GM23338 (cell line): Measurements from ENCODE around the gene SYP. TPM values are rescaled to one million over a fixed set of nuclear protein-coding genes. Genes with fewer than 3 reads are reported as not detected.

Experiments used
- ATAC-seq: fragments of 200-7000 bp; cut with Tn5 transposase; 3 replicates; pipeline ENCODE4 v1.9.1; 2020
- DNase-seq: peaks from one replicate; pipeline ENCODE4 v3.0.0-alpha.2; 2015; ENCODE audit warnings: low spot score
- H2AFZ ChIP-seq: fragments of 200-600 bp; sonication (generic); 2 replicates; pipeline ENCODE4 v1.8.0; 2016; ENCODE audit warnings: antibody characterized with exemption, mild to moderate bottlenecking, moderate library complexity
- H3F3A ChIP-seq: fragments of 200-600 bp; sonication (generic); replicated peaks from 2 replicates; pipeline ENCODE4 v1.8.0; 2017; ENCODE audit warnings: antibody characterized with exemption, mixed run types, low read depth
- H3K27ac ChIP-seq: fragments of 200-600 bp; sonication (generic); 2 replicates; pipeline ENCODE4 v1.6.1; 2016; ENCODE audit warnings: low read depth
- H3K27me3 ChIP-seq: fragments of 200-600 bp; sonication (generic); 2 replicates; pipeline ENCODE4 v1.8.0; 2016; ENCODE audit warnings: mild to moderate bottlenecking, mixed run types, moderate library complexity; ENCODE audit not compliant: insufficient read depth
- H3K36me3 ChIP-seq: fragments of 200-600 bp; sonication (generic); 2 replicates; pipeline ENCODE4 v1.8.0; 2016; ENCODE audit warnings: mild to moderate bottlenecking; ENCODE audit not compliant: insufficient read depth
- H3K4me1 ChIP-seq: fragments of 200-600 bp; sonication (generic); 2 replicates; pipeline ENCODE4 v1.8.0; 2016; ENCODE audit warnings: mild to moderate bottlenecking, moderate library complexity; ENCODE audit not compliant: insufficient read depth
- H3K4me2 ChIP-seq: fragments of 200-600 bp; sonication (generic); 2 replicates; pipeline ENCODE4 v1.7.1; 2017; ENCODE audit warnings: mixed run types
- H3K4me3 ChIP-seq: fragments of 200-600 bp; sonication (generic); 2 replicates; pipeline ENCODE4 v1.6.1; 2016; ENCODE audit warnings: mixed run types
- H3K79me2 ChIP-seq: fragments of 200-600 bp; sonication (generic); replicated peaks from 2 replicates; pipeline ENCODE4 v1.8.0; 2017; ENCODE audit warnings: mild to moderate bottlenecking; ENCODE audit not compliant: insufficient read depth
- H3K9me2 ChIP-seq: fragments of 200-600 bp; sonication (generic); 2 replicates; pipeline ENCODE4 v1.8.0; 2017; ENCODE audit not compliant: insufficient read depth
- H4K20me1 ChIP-seq: fragments of 200-600 bp; sonication (generic); replicated peaks from 2 replicates; pipeline ENCODE4 v1.8.0; 2017; ENCODE audit warnings: mild to moderate bottlenecking; ENCODE audit not compliant: insufficient read depth
- H3K27ac Mint-ChIP-seq: 2 replicates; pipeline ENCODE4 v1.8.0; 2020; ENCODE audit warnings: inconsistent platforms, mild to moderate bottlenecking, moderate library complexity, mixed read lengths
- H3K27me3 Mint-ChIP-seq: 3 replicates; pipeline ENCODE4 v1.8.0; 2022; ENCODE audit warnings: low read depth, mild to moderate bottlenecking, moderate library complexity, mixed read lengths, inconsistent platforms; ENCODE audit not compliant: insufficient read depth, poor library complexity
- H3K36me3 Mint-ChIP-seq: 3 replicates; pipeline ENCODE4 v1.8.0; 2021; ENCODE audit warnings: low read depth, mild to moderate bottlenecking, inconsistent platforms, moderate library complexity, mixed read lengths
- H3K4me1 Mint-ChIP-seq: 3 replicates; pipeline ENCODE4 v1.8.0; 2020; ENCODE audit warnings: mild to moderate bottlenecking, inconsistent platforms, mixed read lengths
- H3K4me3 Mint-ChIP-seq: 3 replicates; pipeline ENCODE4 v1.8.0; 2021; ENCODE audit warnings: moderate library complexity, mild to moderate bottlenecking, inconsistent platforms, mixed read lengths
- H3K9me3 Mint-ChIP-seq: 3 replicates; pipeline ENCODE4 v1.8.0; 2020; ENCODE audit warnings: moderate library complexity, mild to moderate bottlenecking, inconsistent platforms, mixed read lengths
- CREB1 ChIP-seq: fragments of 250-450 bp; sonication (Bioruptor Pico); IDR thresholded peaks from 2 replicates; pipeline ENCODE4 v1.5.0; 2020; ENCODE audit warnings: low read depth, mild to moderate bottlenecking, moderate library complexity
- CTCF ChIP-seq, 2 experiments: fragments of 200-600 bp in 1 of 2; sonication (generic) in 1 of 2; conservative IDR thresholded peaks; 2 replicates each; pipeline versions ENCODE4 v1.5.1 to v1.6.1; 2016 to 2017; ENCODE audit warnings: antibody characterized with exemption in 2 of 2, low read depth in 2 of 2, mild to moderate bottlenecking in 2 of 2, moderate library complexity in 1 of 2
- EZH2 ChIP-seq: fragments of 200-600 bp; sonication (generic); IDR thresholded peaks from one replicate; pipeline ENCODE4 v1.8.0; 2017; ENCODE audit warnings: antibody characterized with exemption, mild to moderate bottlenecking, low read depth; ENCODE audit not compliant: unreplicated experiment
- EZH2phosphoT487 ChIP-seq: fragments of 200-600 bp; sonication (generic); IDR thresholded peaks from one replicate; pipeline ENCODE4 v1.8.1; 2018; ENCODE audit warnings: antibody characterized with exemption; ENCODE audit not compliant: unreplicated experiment
- JUNB ChIP-seq: IDR thresholded peaks from one replicate; pipeline ENCODE4 v1.6.1; 2016; ENCODE audit warnings: antibody characterized with exemption; ENCODE audit not compliant: unreplicated experiment
- NANOG ChIP-seq: IDR thresholded peaks from 2 replicates; pipeline ENCODE4 v1.6.1; 2016; ENCODE audit warnings: antibody characterized with exemption, borderline replicate concordance
- POLR2AphosphoS5 ChIP-seq: IDR thresholded peaks from 2 replicates; pipeline ENCODE4 v1.6.1; 2016; ENCODE audit warnings: antibody characterized with exemption, low read depth
- STAT1 ChIP-seq: IDR thresholded peaks from one replicate; pipeline ENCODE4 v1.6.1; 2016; ENCODE audit warnings: antibody characterized with exemption; ENCODE audit not compliant: unreplicated experiment
- ZNF114 ChIP-seq: fragments of 250-450 bp; sonication (Bioruptor Pico); IDR thresholded peaks from 2 replicates; pipeline ENCODE4 v1.5.0; 2020; ENCODE audit warnings: mild to moderate bottlenecking, moderate library complexity
- ZNF331 ChIP-seq: fragments of 250-450 bp; sonication (Bioruptor Pico); IDR thresholded peaks from 2 replicates; pipeline ENCODE4 v1.5.0; 2020; ENCODE audit warnings: low read depth, mild to moderate bottlenecking, moderate library complexity
- polyA plus RNA-seq: library from polyadenylated mRNA; unstranded; fragments of >200 nt; fragmentation: Nextera tagmentation; extraction: Ambion mirVana; gene quantifications from 2 replicates; pipeline ENCODE4 v1.2.1, GENCODE V29; 2016
- total RNA-seq: library from RNA; depleted of rRNA; stranded (reverse); fragments of >200 nt; shearing (Covaris generic); gene quantifications from 2 replicates; pipeline ENCODE4 v1.2.3, GENCODE V29; 2014
- TF ChIP-seq, protein P1 (sequence below): IDR thresholded peaks from 2 replicates; pipeline ENCODE4 v1.6.1; 2016; ENCODE audit warnings: antibody characterized with exemption
- TF ChIP-seq, protein P2 (sequence below): IDR thresholded peaks from one replicate; pipeline ENCODE4 v1.6.1; 2018; ENCODE audit warnings: antibody characterized with exemption; ENCODE audit not compliant: unreplicated experiment
- TF ChIP-seq, protein P3 (sequence below): fragments of 250-450 bp; sonication (Bioruptor Pico); IDR thresholded peaks from 2 replicates; pipeline ENCODE4 v1.5.0; 2020; ENCODE audit warnings: mild to moderate bottlenecking, moderate library complexity

The SYP gene
- total and polyA plus RNA-seq, 2 experiments from 2014 or later, result 3.7 to 9.1 TPM

DNA sequence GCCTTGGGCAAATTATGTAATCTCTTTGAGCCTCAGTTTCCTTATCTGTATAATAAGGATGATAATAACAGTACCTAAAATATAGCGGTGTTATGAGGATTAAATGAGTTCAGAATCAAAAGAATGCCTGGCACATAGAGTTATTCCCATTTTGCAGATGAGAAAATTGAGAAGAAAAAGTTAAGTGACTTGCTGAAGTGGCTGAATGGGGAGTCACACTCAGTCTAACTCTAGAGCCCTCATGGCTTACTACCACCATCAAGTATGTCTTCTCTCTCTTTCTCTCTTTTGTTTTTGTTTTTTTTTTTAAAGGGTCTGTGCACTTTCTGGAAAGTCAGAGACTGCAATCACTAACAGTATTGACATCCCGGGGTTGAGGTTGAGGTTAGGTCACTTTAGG is 32.5 kb upstream of the SYP start:
- peaks cover 6% of the 10 kb centered on the region for H3K27me3 Mint-ChIP-seq
- H3K27ac ChIP-seq, result no peak overlapping the region
- no peaks in the 10 kb centered on the region; the same call in 2 of the 3 replicates for H3K36me3 Mint-ChIP-seq
- TF ChIP-seq POLR2AphosphoS5 (no peak), ZNF331 (CRISPR knock-in tag) (no peak), JUNB (no peak), EZH2 (no peak), STAT1 (no peak), CREB1 (CRISPR knock-in tag) (no peak), EZH2phosphoT487 (no peak), CTCF (conservative IDR thresholded peaks at IDR 0.05; ENCODE audit: low read depth in 2 of 2) (no peak), NANOG (no peak), ZNF114 (CRISPR knock-in tag) (no peak)
- TF ChIP-seq, protein P1, sequence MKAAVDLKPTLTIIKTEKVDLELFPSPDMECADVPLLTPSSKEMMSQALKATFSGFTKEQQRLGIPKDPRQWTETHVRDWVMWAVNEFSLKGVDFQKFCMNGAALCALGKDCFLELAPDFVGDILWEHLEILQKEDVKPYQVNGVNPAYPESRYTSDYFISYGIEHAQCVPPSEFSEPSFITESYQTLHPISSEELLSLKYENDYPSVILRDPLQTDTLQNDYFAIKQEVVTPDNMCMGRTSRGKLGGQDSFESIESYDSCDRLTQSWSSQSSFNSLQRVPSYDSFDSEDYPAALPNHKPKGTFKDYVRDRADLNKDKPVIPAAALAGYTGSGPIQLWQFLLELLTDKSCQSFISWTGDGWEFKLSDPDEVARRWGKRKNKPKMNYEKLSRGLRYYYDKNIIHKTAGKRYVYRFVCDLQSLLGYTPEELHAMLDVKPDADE, result no peak
- TF ChIP-seq, protein P2, sequence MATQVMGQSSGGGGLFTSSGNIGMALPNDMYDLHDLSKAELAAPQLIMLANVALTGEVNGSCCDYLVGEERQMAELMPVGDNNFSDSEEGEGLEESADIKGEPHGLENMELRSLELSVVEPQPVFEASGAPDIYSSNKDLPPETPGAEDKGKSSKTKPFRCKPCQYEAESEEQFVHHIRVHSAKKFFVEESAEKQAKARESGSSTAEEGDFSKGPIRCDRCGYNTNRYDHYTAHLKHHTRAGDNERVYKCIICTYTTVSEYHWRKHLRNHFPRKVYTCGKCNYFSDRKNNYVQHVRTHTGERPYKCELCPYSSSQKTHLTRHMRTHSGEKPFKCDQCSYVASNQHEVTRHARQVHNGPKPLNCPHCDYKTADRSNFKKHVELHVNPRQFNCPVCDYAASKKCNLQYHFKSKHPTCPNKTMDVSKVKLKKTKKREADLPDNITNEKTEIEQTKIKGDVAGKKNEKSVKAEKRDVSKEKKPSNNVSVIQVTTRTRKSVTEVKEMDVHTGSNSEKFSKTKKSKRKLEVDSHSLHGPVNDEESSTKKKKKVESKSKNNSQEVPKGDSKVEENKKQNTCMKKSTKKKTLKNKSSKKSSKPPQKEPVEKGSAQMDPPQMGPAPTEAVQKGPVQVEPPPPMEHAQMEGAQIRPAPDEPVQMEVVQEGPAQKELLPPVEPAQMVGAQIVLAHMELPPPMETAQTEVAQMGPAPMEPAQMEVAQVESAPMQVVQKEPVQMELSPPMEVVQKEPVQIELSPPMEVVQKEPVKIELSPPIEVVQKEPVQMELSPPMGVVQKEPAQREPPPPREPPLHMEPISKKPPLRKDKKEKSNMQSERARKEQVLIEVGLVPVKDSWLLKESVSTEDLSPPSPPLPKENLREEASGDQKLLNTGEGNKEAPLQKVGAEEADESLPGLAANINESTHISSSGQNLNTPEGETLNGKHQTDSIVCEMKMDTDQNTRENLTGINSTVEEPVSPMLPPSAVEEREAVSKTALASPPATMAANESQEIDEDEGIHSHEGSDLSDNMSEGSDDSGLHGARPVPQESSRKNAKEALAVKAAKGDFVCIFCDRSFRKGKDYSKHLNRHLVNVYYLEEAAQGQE, result no peak
- TF ChIP-seq, protein P3, sequence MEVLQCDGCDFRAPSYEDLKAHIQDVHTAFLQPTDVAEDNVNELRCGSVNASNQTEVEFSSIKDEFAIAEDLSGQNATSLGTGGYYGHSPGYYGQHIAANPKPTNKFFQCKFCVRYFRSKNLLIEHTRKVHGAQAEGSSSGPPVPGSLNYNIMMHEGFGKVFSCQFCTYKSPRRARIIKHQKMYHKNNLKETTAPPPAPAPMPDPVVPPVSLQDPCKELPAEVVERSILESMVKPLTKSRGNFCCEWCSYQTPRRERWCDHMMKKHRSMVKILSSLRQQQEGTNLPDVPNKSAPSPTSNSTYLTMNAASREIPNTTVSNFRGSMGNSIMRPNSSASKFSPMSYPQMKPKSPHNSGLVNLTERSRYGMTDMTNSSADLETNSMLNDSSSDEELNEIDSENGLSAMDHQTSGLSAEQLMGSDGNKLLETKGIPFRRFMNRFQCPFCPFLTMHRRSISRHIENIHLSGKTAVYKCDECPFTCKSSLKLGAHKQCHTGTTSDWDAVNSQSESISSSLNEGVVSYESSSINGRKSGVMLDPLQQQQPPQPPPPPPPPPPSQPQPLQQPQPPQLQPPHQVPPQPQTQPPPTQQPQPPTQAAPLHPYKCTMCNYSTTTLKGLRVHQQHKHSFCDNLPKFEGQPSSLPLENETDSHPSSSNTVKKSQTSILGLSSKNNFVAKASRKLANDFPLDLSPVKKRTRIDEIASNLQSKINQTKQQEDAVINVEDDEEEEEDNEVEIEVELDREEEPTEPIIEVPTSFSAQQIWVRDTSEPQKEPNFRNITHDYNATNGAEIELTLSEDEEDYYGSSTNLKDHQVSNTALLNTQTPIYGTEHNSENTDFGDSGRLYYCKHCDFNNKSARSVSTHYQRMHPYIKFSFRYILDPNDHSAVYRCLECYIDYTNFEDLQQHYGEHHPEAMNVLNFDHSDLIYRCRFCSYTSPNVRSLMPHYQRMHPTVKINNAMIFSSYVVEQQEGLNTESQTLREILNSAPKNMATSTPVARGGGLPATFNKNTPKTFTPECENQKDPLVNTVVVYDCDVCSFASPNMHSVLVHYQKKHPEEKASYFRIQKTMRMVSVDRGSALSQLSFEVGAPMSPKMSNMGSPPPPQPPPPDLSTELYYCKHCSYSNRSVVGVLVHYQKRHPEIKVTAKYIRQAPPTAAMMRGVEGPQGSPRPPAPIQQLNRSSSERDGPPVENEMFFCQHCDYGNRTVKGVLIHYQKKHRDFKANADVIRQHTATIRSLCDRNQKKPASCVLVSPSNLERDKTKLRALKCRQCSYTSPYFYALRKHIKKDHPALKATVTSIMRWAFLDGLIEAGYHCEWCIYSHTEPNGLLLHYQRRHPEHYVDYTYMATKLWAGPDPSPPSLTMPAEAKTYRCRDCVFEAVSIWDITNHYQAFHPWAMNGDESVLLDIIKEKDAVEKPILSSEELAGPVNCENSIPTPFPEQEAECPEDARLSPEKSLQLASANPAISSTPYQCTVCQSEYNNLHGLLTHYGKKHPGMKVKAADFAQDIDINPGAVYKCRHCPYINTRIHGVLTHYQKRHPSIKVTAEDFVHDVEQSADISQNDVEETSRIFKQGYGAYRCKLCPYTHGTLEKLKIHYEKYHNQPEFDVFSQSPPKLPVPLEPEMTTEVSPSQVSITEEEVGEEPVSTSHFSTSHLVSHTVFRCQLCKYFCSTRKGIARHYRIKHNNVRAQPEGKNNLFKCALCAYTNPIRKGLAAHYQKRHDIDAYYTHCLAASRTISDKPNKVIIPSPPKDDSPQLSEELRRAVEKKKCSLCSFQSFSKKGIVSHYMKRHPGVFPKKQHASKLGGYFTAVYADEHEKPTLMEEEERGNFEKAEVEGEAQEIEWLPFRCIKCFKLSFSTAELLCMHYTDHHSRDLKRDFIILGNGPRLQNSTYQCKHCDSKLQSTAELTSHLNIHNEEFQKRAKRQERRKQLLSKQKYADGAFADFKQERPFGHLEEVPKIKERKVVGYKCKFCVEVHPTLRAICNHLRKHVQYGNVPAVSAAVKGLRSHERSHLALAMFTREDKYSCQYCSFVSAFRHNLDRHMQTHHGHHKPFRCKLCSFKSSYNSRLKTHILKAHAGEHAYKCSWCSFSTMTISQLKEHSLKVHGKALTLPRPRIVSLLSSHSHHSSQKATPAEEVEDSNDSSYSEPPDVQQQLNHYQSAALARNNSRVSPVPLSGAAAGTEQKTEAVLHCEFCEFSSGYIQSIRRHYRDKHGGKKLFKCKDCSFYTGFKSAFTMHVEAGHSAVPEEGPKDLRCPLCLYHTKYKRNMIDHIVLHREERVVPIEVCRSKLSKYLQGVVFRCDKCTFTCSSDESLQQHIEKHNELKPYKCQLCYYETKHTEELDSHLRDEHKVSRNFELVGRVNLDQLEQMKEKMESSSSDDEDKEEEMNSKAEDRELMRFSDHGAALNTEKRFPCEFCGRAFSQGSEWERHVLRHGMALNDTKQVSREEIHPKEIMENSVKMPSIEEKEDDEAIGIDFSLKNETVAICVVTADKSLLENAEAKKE (CRISPR knock-in tag), result no peak
- H4K20me1 ChIP-seq, result no peaks in the 10 kb centered on the region
- H3K27me3 ChIP-seq, result no peaks in the 10 kb centered on the region
- no peaks in the 10 kb centered on the region for H3K36me3 ChIP-seq
- DNase-seq, result no peak
- no peaks in the 10 kb centered on the region for H3K9me3 Mint-ChIP-seq
- no peaks in the 10 kb centered on the region for H3K79me2 ChIP-seq
- H3K4me3 ChIP-seq, result no peak overlapping the region
- H3K27ac Mint-ChIP-seq, result no peak overlapping the region
- no peak overlapping the region for H2AFZ ChIP-seq
- H3K4me3 Mint-ChIP-seq, result no peak overlapping the region
- H3F3A ChIP-seq, result no peaks in the 10 kb centered on the region
- H3K9me2 ChIP-seq, result no peaks in the 10 kb centered on the region
- no peak overlapping the region for H3K4me2 ChIP-seq
- peaks cover 8% of the 10 kb centered on the region; the same call in 2 of the 3 replicates for H3K4me1 Mint-ChIP-seq
- no peak for ATAC-seq
- no peaks in the 10 kb centered on the region for H3K4me1 ChIP-seq
